ENCODE measurements around the gene LLGL1.

LLGL1 gene

GRCh38 chr17:18278867-18279266 is 53.4 kb downstream of the LLGL1 start:
- DNase-seq = peak in 2 of 3 donors; percentile 16 to 35

- no peak for DNase-seq
Measured at GRCh38 chr17:18280249-18280648, 54.8 kb downstream of the LLGL1 start.

GRCh38 chr17:18280766-18281371 is 55.4 kb downstream of the LLGL1 start:
- no peak for DNase-seq

GRCh38 chr17:18281788-18282187 is 56.4 kb downstream of the LLGL1 start:
- no peak for DNase-seq

GRCh38 chr17:18285296-18285695 is 59.9 kb downstream of the LLGL1 start:
- DNase-seq = no peak

GRCh38 chr17:18291718-18292540 is 66.5 kb downstream of the LLGL1 start:
- DNase-seq = no peak
